22Rv1 (cell line): ENCODE results near the gene TRAK1.

Experiments used
- H3K27ac ChIP-seq: fragments of 450-650 bp; 2 replicates; pipeline ENCODE4 v1.5.1; 2017
- CTCF ChIP-seq: fragments of 450-650 bp; IDR thresholded peaks from 2 replicates; pipeline ENCODE4 v1.5.1; 2017; ENCODE audit warnings: mild to moderate bottlenecking
- ZFX ChIP-seq: fragments of 450-650 bp; IDR thresholded peaks from 2 replicates; pipeline ENCODE4 v1.6.1; 2017; ENCODE audit warnings: antibody characterized with exemption, borderline replicate concordance

Gene TRAK1

GRCh38 chr3:42120866-42121265 is 29.7 kb downstream of the TRAK1 start:
- TF ChIP-seq CTCF (no peak), ZFX (no peak)
- no peak overlapping the region for H3K27ac ChIP-seq

- no peak for TF ChIP-seq CTCF
These were observed 31.3 kb downstream of the TRAK1 start for GRCh38 chr3:42122261-42123011.

GRCh38 chr3:42123012-42123581 is 31.9 kb downstream of the TRAK1 start:
- H3K27ac ChIP-seq, result no peak overlapping the region
- TF ChIP-seq ZFX (no peak), CTCF (no peak)

More at GRCh38 chr3:42122261-42123011, 31.3 kb downstream of the TRAK1 start:
- H3K27ac ChIP-seq, result no peak overlapping the region

GRCh38 chr3:42123824-42124658 is 32.9 kb downstream of the TRAK1 start:
- H3K27ac ChIP-seq, result no peak overlapping the region

GRCh38 chr3:42127226-42127625 is 36.1 kb downstream of the TRAK1 start:
- TF ChIP-seq ZFX (no peak), CTCF (no peak)
- H3K27ac ChIP-seq, result no peak overlapping the region; the same call in 1 of the 2 replicates

More at GRCh38 chr3:42123824-42124658, 32.9 kb downstream of the TRAK1 start:
- TF ChIP-seq CTCF (no peak), ZFX (no peak)

- TF ChIP-seq CTCF, result no peak
- no peak for TF ChIP-seq ZFX
- H3K27ac ChIP-seq, result peak overlapping the region; percentile 79
These were observed 37.4 kb downstream of the TRAK1 start for GRCh38 chr3:42128526-42128925.
